ENCODE results near the gene ETV6. TPM values are rescaled to one million over a fixed set of nuclear protein-coding genes. Genes with fewer than 3 reads are reported as not detected.

Gene ETV6
- total RNA-seq, 1 experiment from 2014 or later: 14.1 TPM

DNA sequence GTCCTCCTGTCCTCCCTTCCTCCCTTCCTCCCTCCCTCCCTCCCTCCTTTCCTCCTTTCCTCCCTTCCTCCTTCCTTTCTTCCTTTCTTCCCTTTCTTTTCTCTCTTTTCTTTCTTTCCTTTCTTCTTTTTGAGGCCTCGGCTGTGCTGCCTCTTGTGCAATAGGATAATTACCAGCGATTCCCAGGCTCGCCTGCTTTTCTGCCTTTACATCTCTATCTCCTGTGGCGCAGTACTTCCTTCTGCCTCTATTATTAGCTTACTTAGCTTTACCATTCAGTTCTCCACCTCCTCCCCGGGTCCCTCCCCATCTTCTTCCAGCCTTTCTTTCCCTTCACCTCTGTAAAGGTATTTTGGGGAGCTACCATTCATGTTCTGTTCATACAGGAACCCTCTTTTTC lies 19.9 kb downstream of the ETV6 start:
- BruUV-seq (replicated peaks): no TSS peak
- no peaks in the 10 kb centered on the region for H4K20me1 ChIP-seq (ENCODE audit: insufficient read depth)
- H3K4me2 ChIP-seq (ENCODE audit: low read length): no peak overlapping the region
- no peaks in the 10 kb centered on the region for H3K36me3 ChIP-seq (ENCODE audit: control insufficient read depth in 1 of 2, insufficient read depth in 2 of 2, low read length in 2 of 2)
- H3K27me3 ChIP-seq (ENCODE audit: insufficient read depth, low read length): no peaks in the 10 kb centered on the region
- H3K9me3 ChIP-seq (ENCODE audit: control insufficient read depth in 1 of 2, insufficient read depth in 1 of 2, low read depth in 1 of 2, low read length in 2 of 2): no peaks in the 10 kb centered on the region
- no peak for DNase-seq (ENCODE audit: low read depth, low spot score)
- no peaks in the 10 kb centered on the region for H3K79me2 ChIP-seq (ENCODE audit: insufficient read depth, low read length)
- intact Hi-C loops (cut with micrococcal nuclease): no loop called here
- no peaks in the 10 kb centered on the region for H3K9me2 ChIP-seq (ENCODE audit: insufficient read depth)
- H3K27ac ChIP-seq (ENCODE audit: low read depth, low read length): no peak overlapping the region
- ChIA-PET POLR2A (no interaction called here), CTCF (no interaction called here), RAD21 (ENCODE audit: low non-redundant PET in 1 of 2, low total read pairs in 2 of 2, uncharacterized antibody in 2 of 2, unreplicated experiment in 2 of 2) (no interaction called here)
- TF ChIP-seq, protein P1, sequence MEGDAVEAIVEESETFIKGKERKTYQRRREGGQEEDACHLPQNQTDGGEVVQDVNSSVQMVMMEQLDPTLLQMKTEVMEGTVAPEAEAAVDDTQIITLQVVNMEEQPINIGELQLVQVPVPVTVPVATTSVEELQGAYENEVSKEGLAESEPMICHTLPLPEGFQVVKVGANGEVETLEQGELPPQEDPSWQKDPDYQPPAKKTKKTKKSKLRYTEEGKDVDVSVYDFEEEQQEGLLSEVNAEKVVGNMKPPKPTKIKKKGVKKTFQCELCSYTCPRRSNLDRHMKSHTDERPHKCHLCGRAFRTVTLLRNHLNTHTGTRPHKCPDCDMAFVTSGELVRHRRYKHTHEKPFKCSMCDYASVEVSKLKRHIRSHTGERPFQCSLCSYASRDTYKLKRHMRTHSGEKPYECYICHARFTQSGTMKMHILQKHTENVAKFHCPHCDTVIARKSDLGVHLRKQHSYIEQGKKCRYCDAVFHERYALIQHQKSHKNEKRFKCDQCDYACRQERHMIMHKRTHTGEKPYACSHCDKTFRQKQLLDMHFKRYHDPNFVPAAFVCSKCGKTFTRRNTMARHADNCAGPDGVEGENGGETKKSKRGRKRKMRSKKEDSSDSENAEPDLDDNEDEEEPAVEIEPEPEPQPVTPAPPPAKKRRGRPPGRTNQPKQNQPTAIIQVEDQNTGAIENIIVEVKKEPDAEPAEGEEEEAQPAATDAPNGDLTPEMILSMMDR (IDR thresholded peaks at IDR 0.05 in 2 of 3, conservative IDR thresholded peaks at IDR 0.05 in 1 of 3; ENCODE audit: borderline replicate concordance in 1 of 3, insufficient read depth in 1 of 3, low read depth in 2 of 3, low read length in 2 of 3): no peak
- TF ChIP-seq ELF1 (IDR thresholded peaks at IDR 0.05; ENCODE audit: borderline replicate concordance, low read depth) (no peak), TCF7L2 (IDR thresholded peaks at IDR 0.05; ENCODE audit: borderline replicate concordance, extremely low read depth, insufficient read depth, insufficient read length) (no peak), EZH2 (IDR thresholded peaks at IDR 0.05) (no peak), ZNF274 (IDR thresholded peaks at IDR 0.05; ENCODE audit: low read depth, low read length) (no peak), SRF (IDR thresholded peaks at IDR 0.05; ENCODE audit: low read depth) (no peak), EGR1 (IDR thresholded peaks at IDR 0.05; ENCODE audit: low read depth) (no peak), CBX3 (IDR thresholded peaks at IDR 0.05; ENCODE audit: low read depth) (no peak), ZFX (IDR thresholded peaks at IDR 0.05) (no peak), FOSL1 (IDR thresholded peaks at IDR 0.05; ENCODE audit: low read depth) (no peak), CEBPB (IDR thresholded peaks at IDR 0.05; ENCODE audit: low read depth) (no peak)
- TF ChIP-seq, protein P2, sequence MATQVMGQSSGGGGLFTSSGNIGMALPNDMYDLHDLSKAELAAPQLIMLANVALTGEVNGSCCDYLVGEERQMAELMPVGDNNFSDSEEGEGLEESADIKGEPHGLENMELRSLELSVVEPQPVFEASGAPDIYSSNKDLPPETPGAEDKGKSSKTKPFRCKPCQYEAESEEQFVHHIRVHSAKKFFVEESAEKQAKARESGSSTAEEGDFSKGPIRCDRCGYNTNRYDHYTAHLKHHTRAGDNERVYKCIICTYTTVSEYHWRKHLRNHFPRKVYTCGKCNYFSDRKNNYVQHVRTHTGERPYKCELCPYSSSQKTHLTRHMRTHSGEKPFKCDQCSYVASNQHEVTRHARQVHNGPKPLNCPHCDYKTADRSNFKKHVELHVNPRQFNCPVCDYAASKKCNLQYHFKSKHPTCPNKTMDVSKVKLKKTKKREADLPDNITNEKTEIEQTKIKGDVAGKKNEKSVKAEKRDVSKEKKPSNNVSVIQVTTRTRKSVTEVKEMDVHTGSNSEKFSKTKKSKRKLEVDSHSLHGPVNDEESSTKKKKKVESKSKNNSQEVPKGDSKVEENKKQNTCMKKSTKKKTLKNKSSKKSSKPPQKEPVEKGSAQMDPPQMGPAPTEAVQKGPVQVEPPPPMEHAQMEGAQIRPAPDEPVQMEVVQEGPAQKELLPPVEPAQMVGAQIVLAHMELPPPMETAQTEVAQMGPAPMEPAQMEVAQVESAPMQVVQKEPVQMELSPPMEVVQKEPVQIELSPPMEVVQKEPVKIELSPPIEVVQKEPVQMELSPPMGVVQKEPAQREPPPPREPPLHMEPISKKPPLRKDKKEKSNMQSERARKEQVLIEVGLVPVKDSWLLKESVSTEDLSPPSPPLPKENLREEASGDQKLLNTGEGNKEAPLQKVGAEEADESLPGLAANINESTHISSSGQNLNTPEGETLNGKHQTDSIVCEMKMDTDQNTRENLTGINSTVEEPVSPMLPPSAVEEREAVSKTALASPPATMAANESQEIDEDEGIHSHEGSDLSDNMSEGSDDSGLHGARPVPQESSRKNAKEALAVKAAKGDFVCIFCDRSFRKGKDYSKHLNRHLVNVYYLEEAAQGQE (IDR thresholded peaks at IDR 0.05; ENCODE audit: low read depth): no peak
- TF ChIP-seq, protein P3, sequence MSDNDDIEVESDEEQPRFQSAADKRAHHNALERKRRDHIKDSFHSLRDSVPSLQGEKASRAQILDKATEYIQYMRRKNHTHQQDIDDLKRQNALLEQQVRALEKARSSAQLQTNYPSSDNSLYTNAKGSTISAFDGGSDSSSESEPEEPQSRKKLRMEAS (IDR thresholded peaks at IDR 0.05): no peak
- H3K9ac ChIP-seq (ENCODE audit: low read length): no peak overlapping the region
- no peaks in the 10 kb centered on the region for H3K4me1 ChIP-seq (ENCODE audit: control insufficient read depth in 1 of 2, insufficient read depth in 2 of 2, low read length in 2 of 2)
- no peak overlapping the region for H2AFZ ChIP-seq (ENCODE audit: low read depth, low read length, poor library complexity, severe bottlenecking)
- no peak for ATAC-seq
- no peak overlapping the region for H3K4me3 ChIP-seq (replicated peaks in 1 of 2; ENCODE audit: low read depth in 1 of 2, low read length in 2 of 2)
